Upper lobe of right lung (tissue), 1 donor: ENCODE measurements around the gene TTLL1. TPM values are rescaled to one million over a fixed set of nuclear protein-coding genes. Genes with fewer than 3 reads are reported as not detected.

Experiments used
- ATAC-seq: fragments of 200-7000 bp; cut with Tn5 transposase; one replicate; pipeline ENCODE4 v1.9.1; 2020; ENCODE audit warnings: mild to moderate bottlenecking, moderate library complexity
- DNase-seq: peaks from one replicate; pipeline ENCODE4 v3.0.0-alpha.2; 2020
- H3K27ac ChIP-seq: fragments of 200-600 bp; one replicate; pipeline ENCODE4 v1.8.0; 2022
- H3K27me3 ChIP-seq: fragments of 200-600 bp; one replicate; pipeline ENCODE4 v1.8.0; 2022; ENCODE audit warnings: mild to moderate bottlenecking
- H3K36me3 ChIP-seq: fragments of 200-600 bp; one replicate; pipeline ENCODE4 v1.8.0; 2022
- H3K4me1 ChIP-seq: fragments of 200-600 bp; one replicate; pipeline ENCODE4 v1.8.0; 2022
- H3K4me3 ChIP-seq: fragments of 200-600 bp; one replicate; pipeline ENCODE4 v1.8.0; 2022; ENCODE audit warnings: mild to moderate bottlenecking
- H3K9me3 ChIP-seq: fragments of 200-600 bp; one replicate; pipeline ENCODE4 v1.8.0; 2022
- CTCF ChIP-seq: fragments of 200-600 bp; IDR thresholded peaks from one replicate; pipeline ENCODE4 v1.8.0; 2022; ENCODE audit warnings: antibody characterized with exemption
- intact Hi-C: fragments of 100-400 bp; cut with DNase I; formaldehyde crosslinking; loops from one replicate; pipeline ENCODE4 v1.11.0; 2022
- total RNA-seq: library from RNA; stranded (reverse); fragmentation: NEBNext Ultra II Directional; extraction: Animal tissue kit (Norgen Biotek cat#: 25700); gene quantifications from one replicate; pipeline ENCODE4 v1.2.1, GENCODE V29; 2021
- donor health status: DM: no; HTN: yes; CAD: no; lungs with severe emphysema.

The TTLL1 gene
- total RNA-seq, 1 donor from 2014 or later, result 5.1 TPM

- no peak for TF ChIP-seq CTCF
- no peaks in the 10 kb centered on the region for H3K4me1 ChIP-seq
- intact Hi-C loops, result loop anchor here (10.0 kb wide), 1 partner anchor 114 kb away; no protein-coding TSS in a partner anchor
- DNase-seq (no peak), ATAC-seq (no peak)
- no peak overlapping the region for H3K27ac ChIP-seq
- no peak overlapping the region for H3K4me3 ChIP-seq
- H3K36me3 ChIP-seq, result no peaks in the 10 kb centered on the region
- H3K9me3 ChIP-seq, result no peaks in the 10 kb centered on the region
- H3K27me3 ChIP-seq, result no peaks in the 10 kb centered on the region
These were observed 9.2 kb upstream of the TTLL1 start for GRCh38 chr22:43098356-43098755.

DNA sequence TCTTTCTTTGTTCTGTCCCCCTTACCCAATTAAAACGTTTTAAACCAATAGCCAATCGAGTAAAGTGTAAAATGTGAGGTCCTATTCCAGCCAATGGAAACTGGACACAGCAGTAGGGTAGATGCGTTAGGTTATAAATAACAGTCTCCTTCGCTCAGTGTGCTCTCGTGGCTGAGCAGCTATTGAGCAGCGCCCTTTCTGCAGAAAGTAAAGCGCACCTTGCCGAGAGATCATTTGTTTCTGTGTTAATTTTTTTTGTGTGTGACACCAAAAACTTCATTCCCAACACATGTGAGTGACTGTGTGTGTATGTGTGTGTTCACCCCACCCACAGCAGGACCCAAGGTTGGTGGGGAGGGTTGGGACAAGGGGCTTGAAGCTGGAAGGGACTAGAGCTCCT is 7.2 kb upstream of the TTLL1 start:
- no peak for DNase-seq
- intact Hi-C loops, result loop anchor here (10.0 kb wide), 1 partner anchor 112 kb away; no protein-coding TSS in a partner anchor
- no peak for ATAC-seq
- H3K4me3 ChIP-seq, result no peak overlapping the region
- TF ChIP-seq CTCF, result no peak
- no peaks in the 10 kb centered on the region for H3K9me3 ChIP-seq
- H3K36me3 ChIP-seq, result no peaks in the 10 kb centered on the region
- no peaks in the 10 kb centered on the region for H3K27me3 ChIP-seq
- no peak overlapping the region for H3K27ac ChIP-seq
- H3K4me1 ChIP-seq, result no peaks in the 10 kb centered on the region

DNA sequence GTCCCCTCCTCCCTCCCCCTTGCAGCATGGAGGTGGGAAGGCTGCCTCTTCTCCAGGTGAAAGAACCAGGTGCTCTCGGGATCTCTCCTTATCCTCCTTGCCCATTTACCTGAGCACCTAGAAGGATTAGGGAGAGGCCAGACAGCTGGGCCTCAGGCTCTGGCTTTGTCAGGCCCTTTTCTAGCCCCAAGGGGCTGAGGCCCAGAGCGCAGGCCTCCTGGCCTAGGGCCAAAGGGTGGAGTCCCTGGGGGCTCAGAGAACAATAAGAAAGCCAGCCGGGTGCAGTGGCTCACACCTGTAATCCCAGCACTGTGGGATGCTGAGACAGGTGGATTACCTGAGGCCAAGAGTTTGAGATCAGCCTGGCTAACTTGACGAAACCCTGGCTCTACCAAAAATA is 5.4 kb upstream of the TTLL1 start:
- intact Hi-C loops, result loop anchor here (10.0 kb wide), 1 partner anchor 110 kb away; no protein-coding TSS in a partner anchor
- peaks cover 5% of the 10 kb centered on the region for H3K4me1 ChIP-seq
- H3K27ac ChIP-seq, result no peak overlapping the region
- H3K36me3 ChIP-seq, result no peaks in the 10 kb centered on the region
- H3K9me3 ChIP-seq, result no peaks in the 10 kb centered on the region
- H3K27me3 ChIP-seq, result no peaks in the 10 kb centered on the region
- no peak overlapping the region for H3K4me3 ChIP-seq
- no peak for ATAC-seq
- DNase-seq, result no peak
- no peak for TF ChIP-seq CTCF

DNA sequence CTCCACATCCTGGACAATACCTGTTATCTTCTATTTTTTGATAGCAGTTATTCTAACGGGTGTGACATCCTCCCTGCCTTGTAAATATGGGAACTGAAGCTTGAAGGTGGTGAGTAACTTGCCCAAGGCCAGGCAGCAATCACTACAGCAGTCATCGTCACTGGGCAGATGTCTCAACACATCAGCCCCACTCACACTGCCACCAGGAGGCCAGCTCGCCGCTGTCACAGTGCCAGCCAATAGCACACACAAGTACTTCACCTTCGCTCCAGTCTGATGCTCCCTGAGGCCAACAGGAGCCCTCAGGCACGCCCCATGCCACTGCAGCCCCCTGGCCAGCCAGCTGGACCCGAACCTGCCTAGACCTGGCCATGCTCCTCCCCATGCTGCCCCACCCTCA is 4.9 kb upstream of the TTLL1 start:
- TF ChIP-seq CTCF, result no peak
- H3K36me3 ChIP-seq, result no peaks in the 10 kb centered on the region
- intact Hi-C loops, result loop anchor here (10.0 kb wide), 1 partner anchor 109 kb away; no protein-coding TSS in a partner anchor
- no peaks in the 10 kb centered on the region for H3K9me3 ChIP-seq
- DNase-seq (peak; percentile 72), ATAC-seq (peak; percentile 36)
- no peak overlapping the region for H3K4me3 ChIP-seq
- H3K27me3 ChIP-seq, result no peaks in the 10 kb centered on the region
- peaks cover 6% of the 10 kb centered on the region for H3K4me1 ChIP-seq
- no peak overlapping the region for H3K27ac ChIP-seq

GRCh38 chr22:43092085-43092484 is 2.9 kb upstream of the TTLL1 start:
- H3K4me1 ChIP-seq, result peaks cover 10% of the 10 kb centered on the region
- H3K27me3 ChIP-seq, result no peaks in the 10 kb centered on the region
- TF ChIP-seq CTCF, result no peak
- intact Hi-C loops, result loop anchor here (10.0 kb wide), 1 partner anchor 107 kb away; no protein-coding TSS in a partner anchor
- no peak overlapping the region for H3K27ac ChIP-seq
- no peaks in the 10 kb centered on the region for H3K36me3 ChIP-seq
- no peaks in the 10 kb centered on the region for H3K9me3 ChIP-seq
- ATAC-seq (no peak), DNase-seq (no peak)
- H3K4me3 ChIP-seq, result no peak overlapping the region
